ENCODE measurements around the gene CHD8.

DNA sequence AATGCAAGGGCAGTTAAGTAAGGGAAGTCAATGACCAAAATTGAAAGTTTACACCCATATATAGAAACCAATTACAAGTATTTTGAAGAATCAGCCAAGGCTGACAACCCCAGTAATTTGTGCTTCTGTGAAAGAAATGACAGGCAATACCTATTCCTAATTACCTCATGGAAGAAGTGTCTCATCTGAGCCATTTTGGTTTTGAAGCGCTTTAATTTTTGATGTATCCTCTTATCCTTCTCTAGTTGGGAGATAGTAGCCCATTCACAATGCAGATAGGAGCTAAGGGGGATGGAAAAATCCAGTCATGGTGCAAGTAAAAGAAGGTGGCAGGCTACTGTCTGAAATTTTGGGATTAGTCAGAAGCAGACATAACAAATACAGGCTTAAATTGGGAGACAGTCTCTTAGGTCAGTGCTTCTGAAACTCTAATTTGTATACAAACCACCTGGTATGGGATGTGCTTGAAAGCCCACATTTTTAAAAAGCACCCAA is 41.7 kb downstream of the CHD8 start:
- TF ChIP-seq POLR2A (IDR thresholded peaks at IDR 0.05; ENCODE audit: low read length) (no peak), GATA1 (IDR thresholded peaks at IDR 0.05; ENCODE audit: low read depth, low read length) (no peak)
